Activated naive CD8-positive, alpha-beta T cell treated with anti-CD3 and anti-CD28 coated beads, Interleukin-2, amount 50 U/mL, for 16 hours (primary cell): ENCODE data around the gene ATP4A.

Source experiments
- DNase-seq: peaks from one replicate; pipeline ENCODE4 v3.0.0-alpha.2; 2020; ENCODE audit warnings: low read depth, low spot score

Gene ATP4A

DNA sequence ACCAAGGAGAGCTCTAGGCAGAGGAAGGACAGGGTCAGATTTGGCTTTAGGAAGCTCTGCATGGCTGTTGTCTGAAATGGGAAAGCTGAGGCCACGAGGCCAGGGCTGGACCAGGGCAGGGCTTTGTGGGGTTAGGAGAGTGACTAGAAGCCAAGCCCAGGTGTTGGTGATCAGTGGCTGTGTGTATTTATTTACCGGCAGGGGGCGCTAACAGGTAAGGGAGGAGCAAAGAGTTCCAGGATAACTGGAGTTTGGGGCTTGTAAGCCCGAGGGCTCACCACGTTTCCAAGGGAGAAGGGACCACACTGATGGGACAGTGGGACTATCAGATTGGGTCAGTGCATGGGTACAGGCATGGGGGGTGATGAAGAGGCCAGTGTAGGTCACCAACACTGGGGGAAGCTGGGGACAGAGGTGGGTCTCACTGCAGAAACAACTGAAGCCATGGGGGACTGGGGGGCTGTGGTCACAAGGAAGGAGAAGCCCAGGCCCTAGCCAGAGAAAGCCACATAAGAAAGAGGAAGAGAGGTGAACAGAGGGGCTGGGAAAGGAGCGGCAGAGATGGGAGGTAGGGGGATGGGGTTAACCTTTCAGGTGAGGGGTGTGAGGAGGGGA is 14.2 kb downstream of the ATP4A start:
- DNase-seq: peak; percentile 12

DNA sequence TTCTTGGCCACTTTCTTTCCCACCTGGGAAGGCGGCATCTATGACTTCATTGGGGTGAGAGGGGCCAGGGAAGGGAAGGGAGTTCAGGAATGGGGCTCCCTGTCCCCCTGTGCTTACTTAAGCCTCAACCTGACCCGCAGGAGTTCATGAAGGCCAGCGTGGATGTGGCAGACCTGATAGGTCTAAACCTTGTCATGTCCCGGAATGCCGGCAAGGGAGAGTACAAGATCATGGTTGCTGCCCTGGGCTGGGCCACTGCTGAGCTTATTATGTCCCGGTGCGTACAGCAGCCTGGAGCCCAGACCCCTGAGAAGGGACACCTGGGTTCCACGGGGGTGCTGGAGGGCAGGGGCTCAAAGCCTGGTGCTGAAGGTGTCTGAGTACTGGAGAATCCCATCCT is 16.9 kb downstream of the ATP4A start:
- no peak for DNase-seq

DNA sequence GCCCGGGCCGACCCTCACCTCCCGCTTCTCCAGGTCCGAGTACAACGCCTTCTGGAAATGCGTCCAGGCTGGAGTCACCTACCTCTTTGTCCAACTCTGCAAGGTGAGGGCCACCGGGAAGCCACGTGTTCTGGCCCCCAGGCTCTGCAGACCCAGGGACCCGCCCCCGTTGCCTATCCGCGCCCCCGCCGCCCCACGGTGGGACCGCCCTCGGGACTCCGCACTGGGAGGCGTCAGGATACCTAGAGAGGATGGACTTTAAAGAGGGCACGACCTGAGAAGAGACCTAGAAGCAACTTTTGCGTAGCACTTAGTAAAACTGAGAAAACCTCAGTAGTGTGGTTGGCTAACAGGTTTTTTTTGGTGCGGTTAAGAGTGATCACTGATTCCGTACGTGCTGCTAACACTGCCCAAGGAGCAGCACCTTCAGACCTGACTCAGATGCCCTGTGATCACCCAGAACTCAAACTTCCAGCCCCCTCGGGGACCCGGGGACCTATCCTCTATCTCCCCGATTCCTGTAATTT is 17.5 kb downstream of the ATP4A start:
- peak; percentile 51 for DNase-seq

DNA sequence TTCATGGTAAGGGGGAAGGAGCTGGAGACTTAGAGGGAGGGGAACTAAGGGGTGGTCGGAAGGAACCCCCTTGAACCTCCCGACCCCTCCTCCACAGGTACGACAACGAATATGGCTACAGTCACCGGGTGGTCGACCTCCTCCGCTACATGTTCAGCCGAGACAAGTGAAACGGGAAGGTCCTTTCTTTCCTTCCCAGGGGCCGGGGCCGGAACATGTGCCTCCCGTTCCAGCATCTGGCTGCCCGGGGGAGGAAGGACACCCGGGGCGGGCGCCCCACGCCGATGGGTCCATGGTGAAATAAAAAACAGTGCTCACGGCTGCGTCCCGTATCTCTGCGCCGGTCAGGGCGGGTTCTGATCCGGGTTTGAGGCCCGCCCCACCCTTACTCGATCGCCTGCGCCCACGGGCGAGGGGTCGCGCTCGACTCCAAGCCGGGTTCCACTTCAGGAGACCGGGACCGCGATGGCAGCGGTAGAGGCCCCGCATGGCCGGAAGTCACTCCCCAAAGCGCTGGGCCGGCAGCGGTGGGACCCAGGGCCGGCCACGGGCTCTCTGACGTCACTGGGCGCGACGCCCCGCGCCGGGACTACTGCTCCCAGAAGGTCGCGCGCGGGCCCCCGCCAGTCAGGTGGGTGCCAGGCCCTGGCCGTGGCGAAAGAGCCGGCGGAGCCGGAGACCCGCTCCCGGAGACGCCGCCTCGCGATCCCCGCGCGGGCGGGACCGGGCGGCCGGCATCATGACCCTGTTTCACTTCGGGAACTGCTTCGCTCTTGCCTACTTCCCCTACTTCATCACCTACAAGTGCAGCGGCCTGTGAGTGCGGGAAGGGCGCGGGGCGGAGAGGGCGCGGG is 18.2 kb downstream of the ATP4A start, which contains the start of gene TMEM147:
TMEM147 (plus strand) TSS at position 626 of the 854 bp plus-strand sequence; CDS start at position 740, 114 bp downstream.
- DNase-seq: peak; percentile 63

DNA sequence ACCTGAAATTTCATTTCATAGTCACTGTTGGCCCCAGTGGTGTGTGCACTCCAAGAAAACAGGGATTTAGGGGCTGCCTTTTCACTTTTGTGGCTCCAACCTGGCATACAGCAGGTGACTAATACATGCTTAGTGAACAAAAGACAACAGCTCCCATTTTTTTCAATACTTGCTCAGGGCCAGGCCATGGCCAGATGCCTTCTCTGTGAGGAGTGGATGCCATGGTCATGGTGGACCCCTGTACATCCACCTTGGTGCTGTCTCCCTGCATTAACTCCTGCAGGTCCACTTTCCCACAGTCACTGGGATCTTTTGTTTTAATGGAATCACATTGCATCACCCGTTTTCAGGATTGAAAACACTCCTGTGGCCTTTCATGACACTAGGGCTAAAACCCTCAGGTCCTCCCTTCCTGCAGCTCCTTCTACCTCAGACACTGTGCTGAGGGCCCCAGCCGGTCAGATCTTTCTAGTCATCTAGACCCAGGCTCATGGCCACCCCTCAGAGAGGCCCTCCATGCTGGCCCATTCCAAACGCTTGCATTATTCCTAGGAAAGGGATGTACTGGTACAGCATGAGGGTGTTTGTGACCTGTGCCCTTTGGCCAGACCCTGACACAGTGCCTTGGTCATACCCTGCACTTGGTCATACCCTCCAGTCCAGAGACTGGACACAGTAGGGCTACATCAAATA is 19.2 kb downstream of the ATP4A start:
- no peak for DNase-seq

DNA sequence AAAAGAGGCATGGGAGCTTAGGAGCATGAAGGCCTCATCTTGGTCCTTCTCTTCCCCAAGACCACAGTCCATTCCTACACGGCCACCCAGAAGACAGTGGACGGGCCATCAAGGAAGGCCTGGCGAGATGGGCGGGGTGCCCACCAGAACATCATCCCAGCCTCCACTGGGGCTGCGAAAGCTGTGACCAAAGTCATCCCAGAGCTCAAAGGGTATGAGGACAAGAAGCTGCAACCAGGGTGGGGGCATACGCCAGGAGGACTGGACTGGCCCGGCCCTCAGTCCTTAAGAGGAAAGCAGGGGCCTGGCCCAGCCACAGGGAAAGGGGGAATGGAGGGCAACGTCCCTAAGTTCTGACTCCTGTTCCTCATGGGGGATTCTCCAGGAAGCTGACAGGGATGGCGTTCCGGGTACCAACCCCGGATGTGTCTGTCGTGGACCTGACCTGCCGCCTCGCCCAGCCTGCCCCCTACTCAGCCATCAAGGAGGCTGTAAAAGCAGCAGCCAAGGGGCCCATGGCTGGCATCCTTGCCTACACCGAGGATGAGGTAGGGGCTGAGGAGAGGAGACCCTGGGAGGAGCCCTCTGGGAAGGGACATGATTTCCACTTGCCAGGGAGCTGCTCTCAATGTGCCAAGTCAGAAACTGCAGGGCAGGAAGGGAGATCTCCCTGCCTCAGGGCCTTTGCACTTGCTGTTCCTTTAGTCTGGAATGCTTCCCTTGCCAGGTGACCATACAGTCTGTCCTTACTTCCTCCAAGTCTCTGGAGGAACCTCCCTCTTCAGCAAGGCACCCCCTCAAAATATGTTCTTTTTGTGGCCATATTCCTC is 20.0 kb downstream of the ATP4A start:
- no peak for DNase-seq

DNA sequence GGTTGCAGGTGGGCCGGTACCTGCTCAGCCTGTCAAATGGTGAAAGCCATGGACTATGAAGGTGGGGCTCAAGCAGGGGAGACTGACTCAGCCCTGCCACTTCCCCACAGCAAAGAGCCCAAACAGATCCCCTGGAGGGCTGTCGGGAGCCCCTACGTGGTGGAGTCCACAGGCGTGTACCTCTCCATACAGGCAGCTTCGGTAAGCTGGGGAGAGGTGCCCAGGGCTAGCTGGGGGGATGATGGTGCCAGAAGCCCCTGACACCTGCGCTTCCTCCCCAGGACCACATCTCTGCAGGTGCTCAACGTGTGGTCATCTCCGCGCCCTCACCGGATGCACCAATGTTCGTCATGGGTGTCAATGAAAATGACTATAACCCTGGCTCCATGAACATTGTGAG is 21.2 kb downstream of the ATP4A start:
- no peak for DNase-seq

DNA sequence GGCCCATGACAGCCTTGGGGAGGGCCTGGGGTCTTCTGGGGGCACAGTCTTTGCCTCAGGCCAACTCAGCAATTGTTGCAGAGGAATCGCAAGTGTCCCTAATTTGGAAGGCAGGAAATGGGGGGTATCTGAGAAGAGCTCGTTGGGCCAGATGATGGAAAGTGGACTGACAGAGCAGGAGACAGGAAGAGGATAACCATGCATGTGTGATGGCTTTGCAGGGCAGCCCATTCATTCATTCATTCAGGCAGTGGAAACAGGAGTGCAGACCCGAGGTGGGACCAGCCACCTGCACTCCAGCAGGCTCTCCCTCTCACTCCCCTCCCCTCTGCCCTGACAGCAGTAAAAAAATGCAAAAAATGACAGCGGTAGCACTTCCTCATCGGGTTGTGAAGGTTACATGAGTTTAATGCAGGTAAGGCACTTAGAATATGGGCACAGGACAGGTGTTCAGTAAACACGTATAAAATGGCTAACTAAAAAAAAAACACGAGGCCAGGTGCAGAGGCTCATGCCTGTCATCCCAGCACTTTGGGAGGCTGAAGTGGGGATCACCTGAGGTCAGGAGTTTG is 23.0 kb downstream of the ATP4A start:
- DNase-seq: no peak

DNA sequence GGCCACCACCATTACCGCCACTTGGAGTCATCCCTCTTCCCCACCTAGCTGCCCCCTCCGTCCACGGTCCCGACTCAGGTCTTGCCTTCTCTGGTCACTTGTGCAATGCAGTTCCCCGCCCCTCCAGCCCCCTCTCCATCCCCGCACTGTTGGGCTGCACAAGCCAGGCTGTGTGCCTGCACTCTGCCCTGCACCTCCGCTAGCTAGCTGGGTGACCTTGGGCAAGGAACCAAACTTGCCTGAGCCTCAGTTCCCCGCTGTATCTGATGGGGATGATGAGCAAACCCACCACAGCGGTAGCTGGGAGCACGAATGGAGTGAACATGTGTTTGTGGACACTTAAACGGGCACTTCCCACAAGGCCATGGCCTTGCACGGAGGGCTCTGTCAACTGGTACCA is 23.6 kb downstream of the ATP4A start:
- DNase-seq: no peak

DNA sequence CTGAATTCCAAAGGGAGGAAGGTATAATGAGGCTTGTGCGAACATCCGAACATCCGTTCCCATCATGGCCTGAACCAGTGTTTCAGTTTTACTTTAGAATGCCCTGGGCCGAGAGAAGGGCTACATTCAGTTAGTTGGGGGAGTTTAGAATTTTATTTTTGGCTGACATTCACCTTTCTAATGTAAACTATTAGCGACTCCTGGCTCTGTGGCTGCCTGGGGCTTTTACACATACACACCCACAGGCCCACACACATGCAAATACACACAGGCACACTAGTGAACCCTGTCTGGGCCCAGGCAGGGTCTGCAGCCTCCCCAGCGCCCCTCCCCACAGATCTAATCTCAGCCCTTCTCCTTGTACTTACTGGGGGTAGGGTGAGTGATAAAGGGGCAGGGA is 24.1 kb downstream of the ATP4A start:
- no peak for DNase-seq

DNA sequence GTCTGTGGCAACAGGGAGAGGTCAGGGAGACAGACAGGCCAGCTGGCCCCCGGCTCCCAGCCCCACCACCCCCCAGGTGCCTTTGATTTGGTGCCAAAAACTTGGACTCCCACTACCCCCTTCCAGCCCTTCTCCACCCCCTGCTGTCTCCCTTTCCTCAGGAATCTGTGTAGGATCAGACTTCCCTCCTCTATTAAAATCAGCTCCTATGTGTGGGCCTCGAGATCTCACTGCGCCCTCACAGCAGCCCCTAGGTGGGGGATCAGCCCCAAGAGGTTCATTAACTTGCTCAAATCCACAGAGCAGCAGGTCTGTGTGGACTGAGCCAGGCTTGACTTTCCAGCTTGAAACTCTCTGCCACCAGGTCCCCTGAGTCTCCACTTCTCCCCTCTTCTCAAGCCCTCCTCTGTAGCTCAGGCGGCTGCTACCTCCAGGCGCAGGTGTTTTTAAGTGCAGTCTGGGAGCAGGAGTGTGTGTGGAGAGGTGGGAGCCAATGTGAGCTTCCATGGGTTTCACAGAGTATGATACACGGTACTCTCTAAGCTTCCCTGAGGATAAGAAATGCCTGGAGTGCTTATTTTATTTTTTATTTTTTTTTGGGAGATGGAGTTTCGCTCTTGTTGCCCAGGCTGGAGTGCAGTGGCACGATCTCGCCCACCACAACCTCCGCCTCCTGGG is 28.5 kb downstream of the ATP4A start:
- DNase-seq: no peak

DNA sequence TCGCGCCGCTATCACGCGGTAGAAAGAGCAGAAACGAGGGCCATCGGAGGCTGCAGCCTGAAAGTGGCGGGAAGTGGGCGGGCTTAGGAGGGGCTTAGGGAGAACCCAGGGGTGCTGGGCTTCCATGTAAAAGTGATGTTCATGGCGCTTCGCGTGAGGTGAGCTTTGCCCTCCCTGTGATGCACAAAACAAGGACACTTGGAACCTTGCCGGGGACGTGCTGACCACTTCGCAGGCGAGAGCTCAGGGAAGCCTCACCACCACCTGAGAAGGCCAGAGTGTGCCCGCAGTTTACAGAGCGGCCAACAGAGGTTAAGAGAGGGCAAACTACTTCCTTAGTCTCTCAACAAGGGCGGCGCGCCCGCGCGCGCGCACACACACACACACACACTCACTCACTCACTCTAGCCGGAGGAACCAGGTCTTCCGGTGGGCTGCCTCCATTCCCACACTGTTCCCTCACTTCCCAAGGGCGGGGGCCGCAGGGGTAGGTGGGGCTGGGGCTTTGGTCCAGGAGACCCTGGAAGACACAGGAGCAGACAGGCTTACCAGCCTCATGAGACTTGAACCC is 29.6 kb downstream of the ATP4A start:
- no peak for DNase-seq

DNA sequence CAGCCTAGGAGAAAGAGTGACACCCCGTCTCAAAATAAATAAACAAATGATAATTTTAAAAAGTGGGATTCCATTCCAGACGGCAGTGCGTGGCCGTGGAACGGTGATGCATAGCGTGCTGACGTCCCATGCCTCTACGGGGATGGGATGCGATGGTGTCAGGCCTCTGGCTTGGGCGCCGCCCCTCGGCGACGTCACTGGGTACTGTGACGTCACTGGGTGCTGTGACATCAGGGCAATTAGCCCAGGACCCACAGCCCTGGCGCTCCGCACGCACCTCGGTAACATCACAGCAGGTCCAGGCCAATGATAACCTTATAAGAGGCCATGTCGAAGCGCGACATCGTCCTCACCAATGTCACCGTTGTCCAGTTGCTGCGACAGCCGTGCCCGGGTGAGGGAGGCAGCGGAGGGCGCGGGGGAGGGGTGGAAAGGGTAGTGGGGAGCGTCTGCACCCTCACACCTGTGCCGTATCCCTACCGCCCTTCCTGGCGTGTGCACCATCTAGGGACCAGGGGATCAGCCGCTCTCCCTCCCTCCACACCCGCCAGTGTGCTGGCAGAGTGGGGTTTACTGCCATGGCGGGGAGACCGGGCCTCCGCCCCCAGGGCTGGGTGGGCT is 30.1 kb downstream of the ATP4A start, which contains the start of gene GAPDHS:
GAPDHS (plus strand) TSS at position 256 of the 621 bp plus-strand sequence; CDS start at position 328, 72 bp downstream.
- no peak for DNase-seq

DNA sequence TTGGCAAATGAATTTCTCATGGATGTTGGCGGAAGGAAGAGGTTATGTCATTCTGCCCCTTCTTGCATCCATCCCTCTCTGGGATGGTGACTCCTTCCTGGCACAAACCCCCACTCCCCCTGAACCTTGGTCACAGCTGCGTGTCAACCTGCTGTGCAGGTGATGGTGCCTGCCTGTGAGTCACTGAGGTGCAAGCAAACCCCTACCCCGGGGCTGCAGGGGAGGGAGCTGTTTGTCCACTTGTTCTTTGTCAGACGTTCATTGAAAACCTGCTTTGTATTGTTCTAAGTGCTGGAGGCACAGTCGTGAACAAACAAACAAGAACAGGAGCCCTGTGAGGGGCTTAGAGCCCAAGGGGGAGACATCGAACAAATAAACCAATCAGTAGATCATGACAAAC is 32.2 kb downstream of the ATP4A start:
- DNase-seq: no peak

DNA sequence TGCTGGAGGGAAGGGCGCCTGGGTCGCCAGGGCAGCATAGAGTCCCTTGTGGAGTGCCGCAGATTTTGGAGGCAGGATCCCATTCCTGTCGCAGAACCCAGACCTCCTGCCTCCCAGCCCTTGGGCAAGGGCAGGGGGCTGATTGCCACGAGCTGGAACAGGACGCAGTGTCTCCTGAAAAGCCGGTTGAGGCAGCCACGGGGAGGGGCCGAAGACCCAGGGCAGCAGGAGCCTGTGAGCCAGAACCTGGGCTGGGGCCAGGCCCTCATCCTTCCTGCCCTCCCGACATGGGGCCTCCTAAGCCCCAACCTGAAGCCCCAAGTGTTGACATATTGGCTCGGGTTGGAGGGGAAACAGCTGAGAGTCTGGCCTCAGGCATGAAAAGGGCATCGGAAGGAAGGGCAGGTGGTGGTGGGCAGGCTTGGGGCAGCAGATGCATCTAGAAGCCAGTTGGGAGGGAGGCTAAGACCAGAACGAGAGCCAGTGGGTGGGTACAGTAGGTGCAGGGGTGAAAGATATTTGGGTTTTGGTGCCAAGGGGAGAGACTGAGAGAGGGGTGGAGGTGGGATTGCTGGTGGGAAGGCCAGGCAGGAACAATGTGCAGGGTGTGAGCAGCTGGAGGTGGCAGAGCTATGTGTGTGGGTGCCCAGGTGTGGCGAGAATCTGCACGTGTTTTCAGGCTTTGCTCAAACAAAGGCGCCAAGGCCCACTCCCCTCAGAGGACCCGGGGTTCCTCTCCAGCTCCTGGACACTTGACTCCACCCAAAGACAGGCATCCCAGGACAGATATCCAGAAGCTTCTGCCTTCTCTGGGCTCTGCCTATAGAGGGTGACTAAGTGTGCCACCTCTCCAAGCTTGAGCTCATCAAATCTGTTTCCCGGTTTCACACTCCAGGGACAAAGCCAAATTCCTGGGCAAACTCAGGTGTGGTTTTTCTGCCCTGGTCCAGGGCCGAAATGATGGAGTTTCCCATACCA is 33.9 kb downstream of the ATP4A start:
- DNase-seq: no peak

DNA sequence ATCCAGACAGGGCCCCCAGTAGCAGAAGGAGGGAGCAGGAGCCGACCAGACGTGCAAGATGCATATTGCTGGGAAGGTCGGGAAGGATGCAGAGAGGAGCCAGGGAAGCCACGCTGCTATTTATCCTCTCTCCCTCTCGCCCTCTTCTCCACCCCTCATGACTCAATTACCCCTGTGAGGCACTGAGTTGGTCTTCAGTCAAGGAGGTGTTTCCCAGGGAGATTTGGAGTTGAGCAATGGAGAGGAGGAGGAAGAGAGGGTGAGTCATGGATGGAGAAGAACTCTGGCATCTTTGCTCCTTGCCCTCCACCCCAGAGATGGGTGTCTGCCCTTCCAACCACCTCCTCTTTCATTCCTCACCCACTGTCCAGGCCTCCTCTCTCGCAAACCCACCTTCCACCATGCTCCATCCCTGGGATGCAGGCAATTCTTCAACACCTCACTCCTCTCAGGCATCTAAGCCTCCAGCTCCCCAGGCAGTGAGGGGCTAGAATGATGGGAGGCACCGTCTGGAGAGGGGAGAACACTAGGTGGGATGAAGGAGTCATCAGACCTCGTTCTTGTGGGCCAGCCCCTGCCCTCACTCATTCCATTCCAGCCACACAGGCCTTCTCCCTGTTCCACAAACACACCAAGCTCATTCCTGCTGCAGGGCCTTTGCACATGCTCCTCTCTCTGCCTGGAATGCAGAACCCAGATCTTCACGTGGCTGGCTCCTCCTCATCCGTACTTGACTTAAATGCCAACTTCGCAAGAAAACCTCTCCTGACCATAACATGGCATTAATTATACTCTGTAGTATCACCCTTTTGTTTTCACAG is 35.0 kb downstream of the ATP4A start, which contains the start of gene SBSN:
SBSN (minus strand) TSS at position 94 of the 821 bp plus-strand sequence; CDS start at position 64, 30 bp downstream.
- DNase-seq: no peak

DNA sequence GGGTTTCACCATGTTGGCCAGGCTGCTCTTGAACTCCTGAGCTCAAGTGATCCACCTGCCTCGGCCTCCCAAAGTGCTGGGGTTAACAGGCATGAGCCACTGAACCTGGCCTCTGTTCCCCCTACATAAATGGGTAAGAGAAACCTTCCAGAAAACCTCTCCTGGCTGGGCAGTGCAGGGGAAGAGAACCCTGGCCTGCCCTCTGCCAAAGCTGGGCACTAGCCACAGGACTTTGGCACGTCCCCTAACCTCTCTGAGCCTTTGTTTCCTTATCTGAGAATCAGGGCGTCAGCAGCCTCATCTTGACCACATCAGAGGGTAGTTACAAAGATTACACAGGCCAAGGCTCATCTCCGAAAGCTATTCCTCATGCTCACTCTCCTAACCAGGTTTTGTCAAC is 37.6 kb downstream of the ATP4A start:
- DNase-seq: no peak
